Endothelial cell (in vitro differentiated cells): ENCODE results near the gene SIRT2. TPM values are rescaled to one million over a fixed set of nuclear protein-coding genes. Genes with fewer than 3 reads are reported as not detected.

ENCODE experiments used
- DNase-seq: peaks from one replicate; pipeline ENCODE4 v3.0.0; 2021; ENCODE audit warnings: low spot score
- H3K27ac Mint-ChIP-seq: one replicate; pipeline ENCODE4 v1.8.0; 2021; ENCODE audit warnings: mixed read lengths, inconsistent platforms; ENCODE audit not compliant: unreplicated experiment
- H3K27me3 Mint-ChIP-seq: one replicate; pipeline ENCODE4 v1.8.0; 2021; ENCODE audit warnings: mild to moderate bottlenecking, moderate library complexity, mixed read lengths, inconsistent platforms; ENCODE audit not compliant: unreplicated experiment
- H3K36me3 Mint-ChIP-seq: one replicate; pipeline ENCODE4 v1.8.0; 2021; ENCODE audit warnings: mild to moderate bottlenecking, low read depth, mixed read lengths, inconsistent platforms; ENCODE audit not compliant: unreplicated experiment
- H3K4me1 Mint-ChIP-seq: one replicate; pipeline ENCODE4 v1.8.0; 2021; ENCODE audit warnings: mild to moderate bottlenecking, mixed read lengths, inconsistent platforms; ENCODE audit not compliant: unreplicated experiment
- H3K4me3 Mint-ChIP-seq: one replicate; pipeline ENCODE4 v1.8.0; 2021; ENCODE audit warnings: mild to moderate bottlenecking, mixed read lengths, inconsistent platforms; ENCODE audit not compliant: unreplicated experiment
- H3K9me3 Mint-ChIP-seq: one replicate; pipeline ENCODE4 v1.8.0; 2021; ENCODE audit warnings: mixed read lengths, inconsistent platforms; ENCODE audit not compliant: unreplicated experiment
- CTCF ChIP-seq: fragments of 200-600 bp; sonication (generic); IDR thresholded peaks from one replicate; pipeline ENCODE4 v1.5.0; 2021; ENCODE audit warnings: antibody characterized with exemption; ENCODE audit not compliant: unreplicated experiment
- total RNA-seq: library from RNA; stranded (reverse); fragmentation: NEBNext Ultra II Directional; extraction: Animal tissue kit (Norgen Biotek cat#: 25700); gene quantifications from one replicate; pipeline ENCODE4 v1.2.1, GENCODE V29; 2021; ENCODE audit not compliant: unreplicated experiment

The SIRT2 gene
- total RNA-seq, 1 donor from 2014 or later = 45.9 TPM

- no peaks in the 10 kb centered on the region for H3K9me3 Mint-ChIP-seq
- H3K27me3 Mint-ChIP-seq = peaks cover 4% of the 10 kb centered on the region
- H3K36me3 Mint-ChIP-seq = peaks cover 7% of the 10 kb centered on the region
- peaks cover 13% of the 10 kb centered on the region for H3K4me1 Mint-ChIP-seq
- peak overlapping the region; percentile 25 for H3K4me3 Mint-ChIP-seq
- H3K27ac Mint-ChIP-seq = peak overlapping the region; percentile 18
- no peak for TF ChIP-seq CTCF
- no peak for DNase-seq
These were observed 18.4 kb downstream of the SIRT2 start for GRCh38 chr19:38880882-38881609.

DNA sequence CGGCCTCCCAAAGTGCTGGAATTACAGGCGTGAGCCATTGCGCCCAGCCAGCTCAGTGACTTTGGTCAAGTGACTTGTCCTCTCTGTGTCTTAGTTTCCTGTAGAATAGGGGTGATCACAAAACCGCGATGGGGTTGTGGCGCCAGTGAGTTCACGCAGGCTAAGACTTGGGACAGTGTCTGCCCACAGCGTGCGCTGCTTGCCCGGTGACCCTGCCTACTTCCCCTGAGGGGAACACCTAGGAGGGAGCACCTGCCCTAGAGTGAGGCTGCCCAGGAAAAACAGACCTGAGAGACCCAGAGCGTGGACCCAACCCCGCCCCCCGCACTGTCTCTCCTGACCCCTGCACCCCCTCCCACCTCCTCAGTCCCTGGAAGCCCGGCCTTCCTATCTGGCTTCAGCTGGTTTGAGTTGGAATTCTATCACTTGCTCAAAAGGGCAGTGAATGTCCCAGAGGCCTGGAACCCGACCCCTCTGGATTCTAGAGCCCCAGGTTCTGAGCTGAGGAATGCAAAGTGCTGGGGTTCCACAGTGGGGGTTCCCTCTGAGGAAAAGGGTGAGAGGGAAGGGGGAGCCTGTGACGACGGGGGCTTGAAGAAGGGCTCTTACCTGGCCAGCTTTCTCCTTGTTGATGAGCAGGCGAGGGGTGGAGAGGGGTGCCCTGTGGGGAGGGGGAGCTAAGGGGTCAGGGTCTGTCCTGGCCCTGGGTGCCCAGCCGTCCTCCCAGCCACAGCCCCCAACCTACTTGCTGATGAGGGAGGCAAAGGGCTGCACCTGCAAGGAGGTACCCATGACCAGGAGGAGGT is 19.1 kb downstream of the SIRT2 start:
- no peak for DNase-seq

GRCh38 chr19:38879400-38879751 is 20.0 kb downstream of the SIRT2 start:
- TF ChIP-seq CTCF = no peak

More for the DNA sequence above, 19.1 kb downstream of the SIRT2 start:
- no peak overlapping the region for H3K27ac Mint-ChIP-seq
- no peak overlapping the region for H3K4me3 Mint-ChIP-seq
- no peak for TF ChIP-seq CTCF
- peaks cover 13% of the 10 kb centered on the region for H3K4me1 Mint-ChIP-seq
- peaks cover 7% of the 10 kb centered on the region for H3K36me3 Mint-ChIP-seq
- no peaks in the 10 kb centered on the region for H3K9me3 Mint-ChIP-seq
- H3K27me3 Mint-ChIP-seq = peaks cover 2% of the 10 kb centered on the region

DNA sequence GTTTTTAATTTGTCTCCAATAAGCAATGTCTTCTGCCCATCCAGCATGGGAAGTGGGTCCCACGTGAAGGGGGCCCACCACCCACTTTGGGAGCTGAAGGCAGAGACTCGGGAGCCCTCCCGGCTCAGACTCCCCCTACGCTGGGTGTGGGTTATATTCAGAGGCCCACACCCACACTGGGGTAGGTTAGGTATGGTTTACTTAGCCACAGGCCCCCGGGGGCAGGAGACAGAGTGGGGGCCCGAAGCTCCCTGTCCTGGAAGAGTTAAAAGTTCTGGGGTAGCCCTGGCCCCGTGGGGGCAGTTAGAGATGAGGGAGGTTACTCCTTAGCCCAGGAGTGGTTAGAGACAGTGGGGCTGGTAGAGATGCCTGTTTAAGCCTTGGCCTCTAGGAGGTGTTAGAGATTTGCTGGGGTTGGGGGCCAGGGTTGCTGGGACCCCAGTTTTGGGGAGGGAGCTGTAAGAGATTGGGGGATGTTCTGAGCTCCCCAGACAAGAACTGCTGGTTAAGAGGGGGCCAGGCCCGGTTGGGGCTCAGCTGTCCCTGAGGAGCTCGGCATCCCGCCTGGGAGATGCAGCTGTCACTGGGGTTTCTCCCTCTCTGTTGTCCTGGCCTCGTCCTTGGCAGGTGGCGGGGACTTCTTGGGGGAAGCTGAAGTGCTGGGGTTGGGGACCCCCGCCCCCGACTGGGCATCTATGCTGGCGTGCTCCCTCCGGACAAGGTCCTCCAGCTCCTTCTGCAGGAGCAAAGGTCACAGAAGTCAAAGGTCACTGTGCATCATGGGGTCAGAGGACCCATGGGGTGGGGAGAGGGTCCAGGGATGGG is 20.6 kb downstream of the SIRT2 start:
- H3K9me3 Mint-ChIP-seq = no peaks in the 10 kb centered on the region
- H3K4me3 Mint-ChIP-seq = no peak overlapping the region
- no peak for DNase-seq
- peak overlapping the region; percentile 83 for H3K27ac Mint-ChIP-seq
- H3K36me3 Mint-ChIP-seq = peaks cover 7% of the 10 kb centered on the region
- peaks cover 2% of the 10 kb centered on the region for H3K27me3 Mint-ChIP-seq
- peaks cover 13% of the 10 kb centered on the region for H3K4me1 Mint-ChIP-seq
- TF ChIP-seq CTCF = no peak

More at GRCh38 chr19:38879400-38879751, 20.0 kb downstream of the SIRT2 start:
- H3K9me3 Mint-ChIP-seq = no peaks in the 10 kb centered on the region
- H3K4me3 Mint-ChIP-seq = no peak overlapping the region
- peaks cover 7% of the 10 kb centered on the region for H3K36me3 Mint-ChIP-seq
- DNase-seq = no peak
- peaks cover 13% of the 10 kb centered on the region for H3K4me1 Mint-ChIP-seq
- H3K27me3 Mint-ChIP-seq = peaks cover 2% of the 10 kb centered on the region
- no peak overlapping the region for H3K27ac Mint-ChIP-seq
